NCI-H1092 treated with DMSO at 0.1 percent for 48 hours (cell line): ENCODE results near the gene CHPF2.
A peak's percentile ranks its signal among the peaks of the same experiment; 100 is the strongest.

Experiments used
- DNase-seq: peaks from one replicate; lab custom pipeline; 2025; lab: John Stamatoyannopoulos, UW

The CHPF2 gene

GRCh38 chr7:151235091-151235787 lies 3.0 kb downstream of the CHPF2 start:
- DNase-seq: no peak

- no peak for DNase-seq
Measured at GRCh38 chr7:151236406-151236805, 4.1 kb downstream of the CHPF2 start.

- no peak for DNase-seq
Measured at GRCh38 chr7:151237244-151238189, 5.2 kb downstream of the CHPF2 start.

GRCh38 chr7:151238190-151238810 lies 6.0 kb downstream of the CHPF2 start:
- no peak for DNase-seq

GRCh38 chr7:151238924-151239836 lies 6.9 kb downstream of the CHPF2 start:
- no peak for DNase-seq

- no peak for DNase-seq
Measured at GRCh38 chr7:151239837-151240459, 7.7 kb downstream of the CHPF2 start.

- no peak for DNase-seq
Measured at GRCh38 chr7:151240536-151240935, 8.3 kb downstream of the CHPF2 start.

- no peak for DNase-seq
Measured at GRCh38 chr7:151240942-151241754, 8.9 kb downstream of the CHPF2 start.

GRCh38 chr7:151241755-151242096 lies 9.4 kb downstream of the CHPF2 start:
- no peak for DNase-seq

GRCh38 chr7:151242159-151243044 lies 10.1 kb downstream of the CHPF2 start:
- DNase-seq: no peak

- DNase-seq: no peak
Measured at GRCh38 chr7:151243045-151243349, 10.7 kb downstream of the CHPF2 start.

- DNase-seq: peak; percentile 47
Measured at GRCh38 chr7:151243408-151244195, 11.3 kb downstream of the CHPF2 start.

- DNase-seq: peak; percentile 70
Measured at GRCh38 chr7:151244196-151244840, 12.0 kb downstream of the CHPF2 start.

GRCh38 chr7:151244841-151245346 lies 12.6 kb downstream of the CHPF2 start:
- DNase-seq: no peak

- no peak for DNase-seq
Measured at GRCh38 chr7:151245360-151246101, 13.2 kb downstream of the CHPF2 start.

GRCh38 chr7:151246102-151246850 lies 14.0 kb downstream of the CHPF2 start:
- no peak for DNase-seq
